HG03025 (cell line): ENCODE data around the gene STX8.

Source experiments
- ATAC-seq: cut with Tn5 transposase; IDR thresholded peaks from one replicate; pipeline ENCODE4 v1.9.1; 2021; ENCODE audit warnings: mild to moderate bottlenecking, moderate library complexity; ENCODE audit not compliant: unreplicated experiment, low FRiP score

The STX8 gene

GRCh38 chr17:9251273-9251672 is 324.3 kb downstream of the STX8 start:
- ATAC-seq = no peak

GRCh38 chr17:9249245-9249953 is 326.2 kb downstream of the STX8 start:
- ATAC-seq = no peak

- ATAC-seq = no peak
Observed at GRCh38 chr17:9247401-9247938, 328.1 kb downstream of the STX8 start.

- no peak for ATAC-seq
Observed at GRCh38 chr17:9244066-9245052, 331.3 kb downstream of the STX8 start.

- no peak for ATAC-seq
Observed at GRCh38 chr17:9242983-9243382, 332.6 kb downstream of the STX8 start.

GRCh38 chr17:9242497-9242881 is 333.1 kb downstream of the STX8 start:
- ATAC-seq = no peak

GRCh38 chr17:9241774-9242496 is 333.7 kb downstream of the STX8 start:
- ATAC-seq = no peak

GRCh38 chr17:9241371-9241712 is 334.3 kb downstream of the STX8 start:
- ATAC-seq = no peak

- no peak for ATAC-seq
Observed at GRCh38 chr17:9240659-9241370, 334.8 kb downstream of the STX8 start.

GRCh38 chr17:9239793-9240658 is 335.6 kb downstream of the STX8 start:
- peak; percentile 47 for ATAC-seq

- ATAC-seq = no peak
Observed at GRCh38 chr17:9239246-9239792, 336.3 kb downstream of the STX8 start.

GRCh38 chr17:9238340-9239245 is 337.0 kb downstream of the STX8 start:
- no peak for ATAC-seq

- no peak for ATAC-seq
Observed at GRCh38 chr17:9237661-9238301, 337.8 kb downstream of the STX8 start.

- no peak for ATAC-seq
Observed at GRCh38 chr17:9237053-9237410, 338.6 kb downstream of the STX8 start.

- no peak for ATAC-seq
Observed at GRCh38 chr17:9236286-9237052, 339.2 kb downstream of the STX8 start.

- ATAC-seq = no peak
Observed at GRCh38 chr17:9235346-9235745, 340.3 kb downstream of the STX8 start.
